Measurements from ENCODE around the gene ERCC6. TPM values are rescaled to one million over a fixed set of nuclear protein-coding genes. Genes with fewer than 3 reads are reported as not detected.

ERCC6 gene
- polyA plus RNA-seq, 1 of the 3 experiments (the other 2 are of a cell fraction) = 4.5 TPM

- peaks cover 0 to 5% of the 10 kb centered on the region in 2 experiments; a peak in 1 of 4 replicates for H3K4me1 ChIP-seq (ENCODE audit: control insufficient read depth in 1 of 2, insufficient read depth in 2 of 2, low read depth in 1 of 2, low read length in 1 of 2)
- H3F3A ChIP-seq (replicated peaks; ENCODE audit: insufficient read depth) = no peaks in the 10 kb centered on the region
- no peak overlapping the region for H3K4me2 ChIP-seq
- H3K79me2 ChIP-seq (ENCODE audit: insufficient read depth) = no peaks in the 10 kb centered on the region
- no peaks in the 10 kb centered on the region for H3K27me3 ChIP-seq (ENCODE audit: insufficient read depth)
- no peaks in the 10 kb centered on the region for H3K9me2 ChIP-seq
- no peak overlapping the region for H3K4me3 ChIP-seq (ENCODE audit: low read depth in 2 of 2, low read length in 1 of 2)
- WGBS (ENCODE audit: low lambda C conversion rate) = 77% methylated on average over 11 of the region's 11 CpGs
- no peak overlapping the region for H2AFZ ChIP-seq (ENCODE audit: low read depth)
- DNase-seq = no peak
- CTCF ChIA-PET = interaction anchor here (1.3 to 1.4 kb wide), 2 partner anchors 17 to 18 kb away, joined by 4 to 5 read pairs; no protein-coding TSS in a partner anchor
- no peaks in the 10 kb centered on the region for H3K9me3 ChIP-seq
- H3K36me3 ChIP-seq (replicated peaks in 1 of 2; ENCODE audit: control insufficient read depth in 1 of 2, insufficient read depth in 2 of 2, low read length in 1 of 2) = no peaks in the 10 kb centered on the region
- no peak overlapping the region for H3K9ac ChIP-seq
- H3K27ac ChIP-seq (ENCODE audit: low read depth in 2 of 2, low read length in 1 of 2) = no peak overlapping the region
- POLR2A ChIA-PET = no interaction called here
- no peaks in the 10 kb centered on the region for H4K20me1 ChIP-seq (ENCODE audit: insufficient read depth)
- TF ChIP-seq RFX5 (IDR thresholded peaks at IDR 0.05; ENCODE audit: low read length) (no peak), MEF2A (IDR thresholded peaks at IDR 0.05; ENCODE audit: borderline replicate concordance, low read depth) (no peak), ZBTB33 (IDR thresholded peaks at IDR 0.05; ENCODE audit: borderline replicate concordance, low read depth) (no peak), USF1 (IDR thresholded peaks at IDR 0.05; ENCODE audit: borderline replicate concordance, low read depth) (no peak), EZH2phosphoT487 (IDR thresholded peaks at IDR 0.05; ENCODE audit: borderline replicate concordance, low read depth) (no peak), GABPA (IDR thresholded peaks at IDR 0.05; ENCODE audit: low read depth) (no peak), GATA2 (CRISPR knock-in tag; IDR thresholded peaks at IDR 0.05) (no peak), FOSL2 (IDR thresholded peaks at IDR 0.05; ENCODE audit: borderline replicate concordance, low read depth) (no peak), ELF1 (IDR thresholded peaks at IDR 0.05) (no peak), FOXJ3 (CRISPR knock-in tag; IDR thresholded peaks at IDR 0.05) (no peak), CHD2 (IDR thresholded peaks at IDR 0.05; ENCODE audit: low read length, partially characterized antibody) (no peak), PBX3 (IDR thresholded peaks at IDR 0.05) (no peak), MXI1 (IDR thresholded peaks at IDR 0.05; ENCODE audit: low read depth, low read length) (no peak), YY1 (IDR thresholded peaks at IDR 0.05; ENCODE audit: low read depth) (no peak), REST (IDR thresholded peaks at IDR 0.05; ENCODE audit: low read depth, low read length) (no peak)
These were observed 36.7 kb upstream of the ERCC6 start for GRCh38 chr10:49575489-49576072.

Data from SK-N-SH (cell line).